Tibial artery (tissue), 4 donors: Measurements from ENCODE around the gene FBRSL1.
"Not testable (repeated sequence)": the region's sequence is repeated elsewhere in the genome, so short reads cannot be mapped to it uniquely, and the experiment has no call there.

Experiments used
- DNase-seq, 2 donors: peaks; one replicate each; pipeline ENCODE4 v3.0.0-alpha.2; 2019
- H3K27ac ChIP-seq, 2 donors: fragments of 200-600 bp; sonication (generic) in 1 of 2; 1 replicate in 1 of 2; 2 replicates in 1 of 2; pipeline ENCODE4 v1.5.1; 2018 to 2019; ENCODE audit warnings: mild to moderate bottlenecking in 1 of 2
- H3K27me3 ChIP-seq, 2 donors: fragments of 200-600 bp; sonication (generic) in 1 of 2; one replicate each; pipeline versions ENCODE4 v1.5.1 to v1.6.0; 2016 to 2019
- H3K36me3 ChIP-seq, 3 donors: fragments of 200-600 bp; sonication (generic) in 2 of 3; one replicate each; pipeline ENCODE4 v1.5.1; 2016 to 2019; ENCODE audit warnings: mild to moderate bottlenecking in 2 of 3
- H3K4me1 ChIP-seq, 4 donors: fragments of 200-600 bp; sonication (generic) in 2 of 4; 1 replicate in 3 of 4; 2 replicates in 1 of 4; pipeline ENCODE4 v1.5.1; 2016 to 2019
- H3K4me3 ChIP-seq, 2 donors: fragments of 200-600 bp; sonication (generic) in 1 of 2; 1 replicate in 1 of 2; 2 replicates in 1 of 2; pipeline ENCODE4 v1.5.1; 2018 to 2019; ENCODE audit warnings: mild to moderate bottlenecking in 2 of 2
- H3K9me3 ChIP-seq, 3 donors: fragments of 200-600 bp; sonication (generic) in 1 of 3; one replicate each; pipeline ENCODE4 v1.5.1; 2016 to 2019
- intact Hi-C: fragments of 100-400 bp; cut with DNase I; formaldehyde crosslinking; loops from one replicate; pipeline ENCODE4 v1.15.0; 2023; ENCODE audit warnings: low total_unique reads
- TF ChIP-seq, protein P1 (sequence below), 2 experiments: fragments of 200-600 bp in 1 of 2; fragments of 450-650 bp in 1 of 2; IDR thresholded peaks; one replicate each; pipeline ENCODE4 v1.5.1; 2017 to 2019; ENCODE audit warnings: antibody characterized with exemption in 2 of 2, mild to moderate bottlenecking in 1 of 2, moderate library complexity in 1 of 2

The FBRSL1 gene

DNA sequence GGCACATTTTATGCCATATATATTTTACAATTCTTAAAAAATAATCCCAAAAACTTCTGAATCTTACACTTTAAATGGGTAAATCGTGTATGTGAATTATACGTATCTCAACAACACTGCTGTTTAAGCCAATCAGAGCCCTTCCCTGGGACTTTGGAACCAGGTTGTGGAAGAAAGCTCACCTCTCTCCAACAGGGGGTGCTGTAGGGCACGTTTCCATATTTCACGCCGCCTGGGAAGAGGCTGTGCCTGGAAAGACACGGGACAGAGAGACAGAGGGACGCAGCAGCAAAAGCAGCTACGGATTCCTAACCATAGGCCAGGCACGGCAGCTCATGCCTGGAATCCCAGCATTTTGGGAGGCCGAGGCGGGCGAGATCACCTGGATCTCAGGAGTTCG lies 29.4 kb upstream of the FBRSL1 start:
- Histone ChIP-seq H3K9me3 (no peaks in the 10 kb centered on the region), H3K4me3 (no peak overlapping the region), H3K4me1 (no peaks in the 10 kb centered on the region), H3K27me3 (peaks cover 0 to 45% of the 10 kb centered on the region in 2 donors), H3K36me3 (no peaks in the 10 kb centered on the region), H3K27ac (no peak overlapping the region)
- TF ChIP-seq, protein P1, sequence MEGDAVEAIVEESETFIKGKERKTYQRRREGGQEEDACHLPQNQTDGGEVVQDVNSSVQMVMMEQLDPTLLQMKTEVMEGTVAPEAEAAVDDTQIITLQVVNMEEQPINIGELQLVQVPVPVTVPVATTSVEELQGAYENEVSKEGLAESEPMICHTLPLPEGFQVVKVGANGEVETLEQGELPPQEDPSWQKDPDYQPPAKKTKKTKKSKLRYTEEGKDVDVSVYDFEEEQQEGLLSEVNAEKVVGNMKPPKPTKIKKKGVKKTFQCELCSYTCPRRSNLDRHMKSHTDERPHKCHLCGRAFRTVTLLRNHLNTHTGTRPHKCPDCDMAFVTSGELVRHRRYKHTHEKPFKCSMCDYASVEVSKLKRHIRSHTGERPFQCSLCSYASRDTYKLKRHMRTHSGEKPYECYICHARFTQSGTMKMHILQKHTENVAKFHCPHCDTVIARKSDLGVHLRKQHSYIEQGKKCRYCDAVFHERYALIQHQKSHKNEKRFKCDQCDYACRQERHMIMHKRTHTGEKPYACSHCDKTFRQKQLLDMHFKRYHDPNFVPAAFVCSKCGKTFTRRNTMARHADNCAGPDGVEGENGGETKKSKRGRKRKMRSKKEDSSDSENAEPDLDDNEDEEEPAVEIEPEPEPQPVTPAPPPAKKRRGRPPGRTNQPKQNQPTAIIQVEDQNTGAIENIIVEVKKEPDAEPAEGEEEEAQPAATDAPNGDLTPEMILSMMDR (IDR thresholded peaks at IDR 0.05): no peak
- intact Hi-C loops: no loop called here
- no peak for DNase-seq

DNA sequence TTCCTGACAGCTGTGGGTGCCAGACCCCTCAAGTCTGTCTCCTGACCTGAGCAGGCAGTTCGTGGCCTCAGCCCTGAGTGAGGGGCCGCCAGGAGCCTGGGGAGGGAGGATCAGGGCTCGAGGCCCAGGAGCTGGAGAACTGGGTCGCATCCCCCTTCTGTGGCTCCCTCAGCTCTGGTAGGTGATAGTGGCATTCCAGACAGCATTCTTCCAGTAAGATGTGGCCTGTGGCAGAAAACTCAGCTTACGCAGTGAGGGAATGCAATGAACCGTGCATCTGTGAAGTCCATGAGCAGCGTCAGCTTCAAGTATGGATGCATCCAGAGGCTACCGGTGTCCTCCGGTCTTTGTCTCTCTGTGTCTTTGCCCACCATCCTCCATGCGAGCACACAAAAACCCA lies 28.4 kb upstream of the FBRSL1 start:
- Histone ChIP-seq H3K27me3 (peaks cover 0 to 54% of the 10 kb centered on the region in 2 donors), H3K27ac (no peak overlapping the region), H3K4me3 (no peak overlapping the region), H3K9me3 (no peaks in the 10 kb centered on the region), H3K4me1 (no peaks in the 10 kb centered on the region), H3K36me3 (no peaks in the 10 kb centered on the region)
- intact Hi-C loops: no loop called here
- TF ChIP-seq, protein P1 (IDR thresholded peaks at IDR 0.05): no peak
- DNase-seq: no peak

DNA sequence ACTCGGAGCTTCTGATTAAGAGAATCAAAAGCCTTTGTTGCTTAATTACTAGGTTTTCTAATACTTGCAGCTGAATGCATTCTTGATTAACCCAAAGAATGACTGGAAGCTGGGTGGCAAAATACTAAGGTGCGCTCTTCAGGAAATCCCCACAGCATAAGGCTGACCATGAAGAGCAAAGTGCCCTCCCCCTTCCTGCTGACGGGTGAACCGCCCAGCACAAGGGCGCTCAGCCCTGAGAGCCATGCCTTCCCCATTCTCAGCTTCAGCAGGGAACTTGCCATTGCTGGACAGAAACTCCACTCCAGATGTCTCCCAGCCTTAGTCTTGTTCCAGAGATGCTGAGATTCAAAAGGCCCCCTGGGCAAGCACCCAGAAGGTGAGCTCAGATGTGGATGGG lies 27.2 kb upstream of the FBRSL1 start:
- Histone ChIP-seq H3K27ac (no peak overlapping the region), H3K4me3 (no peak overlapping the region), H3K36me3 (no peaks in the 10 kb centered on the region), H3K27me3 (peaks cover 0 to 60% of the 10 kb centered on the region in 2 donors), H3K4me1 (no peaks in the 10 kb centered on the region), H3K9me3 (no peaks in the 10 kb centered on the region)
- TF ChIP-seq, protein P1 (IDR thresholded peaks at IDR 0.05): no peak
- intact Hi-C loops: no loop called here
- no peak for DNase-seq

DNA sequence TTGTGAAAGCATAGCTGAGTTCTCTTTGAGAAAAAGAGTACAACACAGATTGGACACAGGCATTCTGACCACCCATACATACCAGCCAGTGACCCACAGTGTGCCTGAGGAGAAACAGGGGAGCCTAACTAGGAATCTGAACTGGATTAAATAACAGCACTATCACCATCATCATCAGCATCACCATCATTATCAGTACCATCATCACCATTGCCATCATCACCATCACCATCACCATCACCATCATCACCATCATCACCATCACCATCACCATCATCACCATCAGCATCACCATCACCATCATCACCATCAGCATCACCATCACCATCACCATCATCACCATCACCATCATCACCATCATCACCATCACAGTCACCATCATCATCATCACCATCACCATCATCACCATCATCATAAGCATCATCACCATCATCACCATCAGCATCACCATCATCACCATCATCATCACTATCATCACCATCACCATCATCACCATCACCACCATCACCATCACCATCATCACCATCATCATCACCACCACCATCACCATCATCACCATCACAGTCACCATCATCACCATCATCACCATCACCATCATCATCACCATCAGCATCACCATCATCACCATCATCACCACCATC lies 26.5 kb upstream of the FBRSL1 start:
- H3K27ac ChIP-seq, H3K36me3 ChIP-seq, DNase-seq, intact Hi-C loops, H3K4me1 ChIP-seq, H3K9me3 ChIP-seq, H3K4me3 ChIP-seq: not testable (repeated sequence)
- H3K27me3 ChIP-seq: peaks cover 0 to 61% of the 10 kb centered on the region in 2 donors

DNA sequence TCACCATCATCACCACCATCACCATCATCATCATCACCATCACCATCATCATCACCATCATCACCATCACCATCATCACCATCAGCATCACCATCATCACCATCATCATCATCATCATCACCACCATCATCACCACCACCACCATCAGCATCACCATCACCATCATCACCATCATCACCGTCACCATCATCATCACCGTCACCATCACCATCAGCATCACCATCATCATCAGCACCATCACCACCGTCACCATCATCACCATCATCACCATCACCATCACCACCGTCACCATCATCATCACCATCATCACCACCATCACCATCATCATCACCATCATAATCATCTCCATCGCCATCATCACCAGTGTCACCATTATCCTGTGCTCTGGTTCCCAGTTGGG lies 25.6 kb upstream of the FBRSL1 start:
- H3K4me1 ChIP-seq, intact Hi-C loops, H3K27ac ChIP-seq, DNase-seq, H3K36me3 ChIP-seq, H3K4me3 ChIP-seq, H3K9me3 ChIP-seq: not testable (repeated sequence)
- H3K27me3 ChIP-seq: peaks cover 0 to 61% of the 10 kb centered on the region in 2 donors

DNA sequence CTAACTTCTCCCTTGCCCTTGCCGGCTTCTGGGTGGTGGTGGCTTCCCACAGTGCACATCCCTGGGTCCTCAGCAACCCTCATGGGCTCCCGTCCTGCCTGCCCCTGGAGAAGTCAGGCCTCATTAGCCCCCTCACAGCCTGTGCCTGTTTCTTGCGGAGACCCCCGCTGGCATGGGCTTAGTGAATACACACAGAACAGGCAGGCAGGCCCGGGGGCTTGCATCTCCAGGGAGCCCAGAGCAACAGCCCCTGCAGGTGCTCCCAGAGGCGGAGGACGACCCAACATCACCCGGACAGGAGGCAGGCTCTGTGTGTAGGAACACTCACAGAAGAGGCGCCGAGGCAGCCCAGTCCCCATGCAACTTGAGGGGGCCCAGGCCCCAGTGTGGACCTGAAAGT lies 25.1 kb upstream of the FBRSL1 start:
- Histone ChIP-seq H3K4me1 (no peaks in the 10 kb centered on the region), H3K9me3 (no peaks in the 10 kb centered on the region), H3K4me3 (no peak overlapping the region), H3K27ac (no peak overlapping the region), H3K36me3 (no peaks in the 10 kb centered on the region), H3K27me3 (peaks cover 0 to 62% of the 10 kb centered on the region in 2 donors)
- DNase-seq: no peak
- TF ChIP-seq, protein P1 (IDR thresholded peaks at IDR 0.05): no peak
- intact Hi-C loops: no loop called here
